Measurements from ENCODE around the gene C8A.

Gene C8A

GRCh38 chr1:56965916-56966697 is 111.5 kb downstream of the C8A start, which contains the start of gene C8B:
C8B (minus strand) TSS chr1:56966015; CDS start chr1:56965948, 67 bp downstream.
- no peak for DNase-seq

- DNase-seq, result no peak
These were observed 112.1 kb downstream of the C8A start for GRCh38 chr1:56966698-56966999.

- DNase-seq, result no peak
These were observed 112.8 kb downstream of the C8A start for GRCh38 chr1:56967355-56967754.

Data from hypothalamus (tissue), 51 donors.